Heart left ventricle (tissue), 13 donors: ENCODE data around the gene GALNT14.

ENCODE experiments used
- POLR2A ChIP-seq, 2 donors: fragments of 450-650 bp; IDR thresholded peaks; one replicate each; pipeline ENCODE4 v1.6.1; 2017; ENCODE audit warnings: antibody characterized with exemption in 2 of 2, mild to moderate bottlenecking in 2 of 2, moderate library complexity in 2 of 2
- TF ChIP-seq, protein P1 (sequence below), 12 donors: fragments of 200-600 bp; sonication (generic) in 4 of 12; IDR thresholded peaks; one replicate each; pipeline versions ENCODE4 v1.5.0 to v1.8.0; 2018 to 2022; ENCODE audit warnings: antibody characterized with exemption in 12 of 12, mild to moderate bottlenecking in 5 of 12
- donor health status: ischemic (EF 13 %, LVEDD 7.1; RV severe dilation, severe dysfunction).
- donor health status: DM: no; HTN: yes; CAD: no.
- donor health status: DM: no; HTN: no; CAD: no.
- donor health status: ischemic (EF 25% LVEDD 6.9; RV normal size, moderate dysfunction).
- donor health status: ischemic (EF 25% LVEDD 5.7; RV mildly dilated, moderate dysfunction).
- donor health status: ischemic (EF 35%, LVEDD 5.7; RV mildly dilated, moderate dysfunction).
- donor health status: nonischemic (EF 11% LVEDD 7.7; RV severe dilation, severe dysfunction).
- donor health status: DM: yes; HTN: yes; CAD: no.
- donor health status: PGD.
- donor health status: ischemic (EF 29% LVEDD 5.4; RV normal size, mild dysfunction).
- donor health status: nonischemic (EF 23%, LVEDD 6.1; RV moderate dilation, normal function).

DNA sequence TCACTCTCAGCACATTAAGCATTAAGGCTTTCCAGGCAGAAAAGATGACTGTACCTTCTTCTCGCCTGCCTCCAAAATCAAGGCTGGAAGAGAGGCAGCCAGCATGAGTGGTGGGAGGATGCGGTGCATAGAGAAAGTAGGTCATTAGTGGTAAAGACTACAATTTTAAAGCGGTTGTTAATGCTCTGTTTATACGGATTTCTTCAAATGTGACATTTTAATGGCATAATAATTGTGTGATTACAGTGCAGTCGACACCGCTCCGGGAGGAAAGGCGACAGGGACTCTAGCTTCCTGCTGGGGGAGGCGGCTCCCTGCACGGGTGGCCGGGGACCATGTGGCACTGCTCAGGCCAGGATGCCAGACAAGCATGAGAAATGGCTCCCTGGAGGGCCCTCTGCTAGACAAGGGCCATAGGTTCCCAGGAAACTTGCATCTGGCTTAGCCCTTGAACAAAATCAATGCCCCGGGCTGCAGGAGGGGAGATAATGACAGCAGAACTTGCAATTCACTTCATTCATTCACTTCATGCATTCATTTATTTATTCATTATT lies 129.6 kb downstream of the GALNT14 start:
- TF ChIP-seq, protein P1, sequence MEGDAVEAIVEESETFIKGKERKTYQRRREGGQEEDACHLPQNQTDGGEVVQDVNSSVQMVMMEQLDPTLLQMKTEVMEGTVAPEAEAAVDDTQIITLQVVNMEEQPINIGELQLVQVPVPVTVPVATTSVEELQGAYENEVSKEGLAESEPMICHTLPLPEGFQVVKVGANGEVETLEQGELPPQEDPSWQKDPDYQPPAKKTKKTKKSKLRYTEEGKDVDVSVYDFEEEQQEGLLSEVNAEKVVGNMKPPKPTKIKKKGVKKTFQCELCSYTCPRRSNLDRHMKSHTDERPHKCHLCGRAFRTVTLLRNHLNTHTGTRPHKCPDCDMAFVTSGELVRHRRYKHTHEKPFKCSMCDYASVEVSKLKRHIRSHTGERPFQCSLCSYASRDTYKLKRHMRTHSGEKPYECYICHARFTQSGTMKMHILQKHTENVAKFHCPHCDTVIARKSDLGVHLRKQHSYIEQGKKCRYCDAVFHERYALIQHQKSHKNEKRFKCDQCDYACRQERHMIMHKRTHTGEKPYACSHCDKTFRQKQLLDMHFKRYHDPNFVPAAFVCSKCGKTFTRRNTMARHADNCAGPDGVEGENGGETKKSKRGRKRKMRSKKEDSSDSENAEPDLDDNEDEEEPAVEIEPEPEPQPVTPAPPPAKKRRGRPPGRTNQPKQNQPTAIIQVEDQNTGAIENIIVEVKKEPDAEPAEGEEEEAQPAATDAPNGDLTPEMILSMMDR (IDR thresholded peaks at IDR 0.05): no peak
- TF ChIP-seq POLR2A (IDR thresholded peaks at IDR 0.05): no peak
